Duodenal mucosa (tissue), 2 donors: ENCODE data around the gene RAB3B.

Source experiments
- H3K27ac ChIP-seq: one replicate; pipeline ENCODE4 v1.7.0; 2013; ENCODE audit warnings: low read depth, low read length
- H3K27me3 ChIP-seq, 2 donors: one replicate each; pipeline ENCODE4 v1.7.0; 2013; ENCODE audit warnings: low read length in 2 of 2, control low read depth in 1 of 2; ENCODE audit not compliant: insufficient read depth in 2 of 2, control insufficient read depth in 1 of 2
- H3K36me3 ChIP-seq, 2 donors: one replicate each; pipeline ENCODE4 v1.7.0; 2013; ENCODE audit warnings: low read length in 2 of 2, control low read depth in 1 of 2; ENCODE audit not compliant: insufficient read depth in 2 of 2, control insufficient read depth in 1 of 2
- H3K4me1 ChIP-seq, 2 donors: one replicate each; pipeline ENCODE4 v1.7.0; 2013; ENCODE audit warnings: low read length in 2 of 2, control low read depth in 1 of 2; ENCODE audit not compliant: insufficient read depth in 2 of 2, control insufficient read depth in 1 of 2
- H3K4me3 ChIP-seq, 2 donors: one replicate each; pipeline ENCODE4 v1.7.0; 2013; ENCODE audit warnings: low read length in 2 of 2, low read depth in 1 of 2
- H3K9ac ChIP-seq, 2 donors: one replicate each; pipeline ENCODE4 v1.7.0; 2013; ENCODE audit warnings: low read length in 2 of 2, low read depth in 1 of 2
- H3K9me3 ChIP-seq, 2 donors: one replicate each; pipeline ENCODE4 v1.7.0; 2013; ENCODE audit warnings: low read length in 2 of 2, control low read depth in 1 of 2; ENCODE audit not compliant: control insufficient read depth in 1 of 2

The RAB3B gene

GRCh38 chr1:51924455-51924854 is 66.0 kb downstream of the RAB3B start:
- Histone ChIP-seq H3K27me3 (peaks cover 2 to 3% of the 10 kb centered on the region in 2 donors), H3K36me3 (no peaks in the 10 kb centered on the region), H3K27ac (no peak overlapping the region), H3K9ac (no peak overlapping the region), H3K9me3 (no peaks in the 10 kb centered on the region), H3K4me3 (no peak overlapping the region), H3K4me1 (no peaks in the 10 kb centered on the region)

GRCh38 chr1:51922040-51922439 is 68.5 kb downstream of the RAB3B start:
- H3K4me3 ChIP-seq = no peak overlapping the region

GRCh38 chr1:51920130-51920529 is 70.4 kb downstream of the RAB3B start:
- no peak overlapping the region for H3K9ac ChIP-seq
- H3K4me3 ChIP-seq = no peak overlapping the region
- H3K9me3 ChIP-seq = no peaks in the 10 kb centered on the region
- H3K27ac ChIP-seq = no peak overlapping the region
- no peaks in the 10 kb centered on the region for H3K4me1 ChIP-seq
- H3K36me3 ChIP-seq = no peaks in the 10 kb centered on the region
- H3K27me3 ChIP-seq = peaks cover 3 to 5% of the 10 kb centered on the region in 2 donors

More at GRCh38 chr1:51922040-51922439, 68.5 kb downstream of the RAB3B start:
- H3K4me1 ChIP-seq = no peaks in the 10 kb centered on the region
- no peak overlapping the region for H3K9ac ChIP-seq
- peaks cover 2 to 3% of the 10 kb centered on the region in 2 donors for H3K27me3 ChIP-seq
- no peaks in the 10 kb centered on the region for H3K9me3 ChIP-seq
- H3K27ac ChIP-seq = no peak overlapping the region
- no peaks in the 10 kb centered on the region for H3K36me3 ChIP-seq

GRCh38 chr1:51919684-51920083 is 70.8 kb downstream of the RAB3B start:
- Histone ChIP-seq H3K27me3 (peaks cover 3% of the 10 kb centered on the region in 2 donors), H3K36me3 (no peaks in the 10 kb centered on the region), H3K4me1 (no peaks in the 10 kb centered on the region), H3K9ac (no peak overlapping the region), H3K9me3 (no peaks in the 10 kb centered on the region), H3K27ac (no peak overlapping the region), H3K4me3 (no peak overlapping the region)

GRCh38 chr1:51916587-51917405 is 73.7 kb downstream of the RAB3B start:
- Histone ChIP-seq H3K9me3 (no peaks in the 10 kb centered on the region), H3K9ac (no peak overlapping the region), H3K4me3 (no peak overlapping the region), H3K4me1 (no peaks in the 10 kb centered on the region), H3K27ac (no peak overlapping the region), H3K36me3 (no peaks in the 10 kb centered on the region), H3K27me3 (peaks cover 3% of the 10 kb centered on the region in 2 donors)

- Histone ChIP-seq H3K9me3 (no peaks in the 10 kb centered on the region), H3K4me1 (no peaks in the 10 kb centered on the region), H3K4me3 (no peak overlapping the region), H3K27ac (no peak overlapping the region), H3K36me3 (no peaks in the 10 kb centered on the region), H3K27me3 (peaks cover 0 to 4% of the 10 kb centered on the region in 2 donors), H3K9ac (no peak overlapping the region)
These were observed 74.5 kb downstream of the RAB3B start for GRCh38 chr1:51915951-51916350.

GRCh38 chr1:51912881-51913280 is 77.6 kb downstream of the RAB3B start:
- Histone ChIP-seq H3K27me3 (peaks cover 0 to 11% of the 10 kb centered on the region in 2 donors), H3K9me3 (no peaks in the 10 kb centered on the region), H3K27ac (no peak overlapping the region), H3K4me3 (no peak overlapping the region), H3K4me1 (no peaks in the 10 kb centered on the region), H3K36me3 (no peaks in the 10 kb centered on the region), H3K9ac (no peak overlapping the region)

GRCh38 chr1:51910221-51911000 is 80.1 kb downstream of the RAB3B start:
- H3K36me3 ChIP-seq = no peaks in the 10 kb centered on the region
- H3K4me3 ChIP-seq = no peak overlapping the region
- H3K9ac ChIP-seq = no peak overlapping the region
- H3K4me1 ChIP-seq = no peaks in the 10 kb centered on the region
- peaks cover 0 to 7% of the 10 kb centered on the region in 2 donors for H3K27me3 ChIP-seq
- H3K27ac ChIP-seq = no peak overlapping the region
- H3K9me3 ChIP-seq = no peaks in the 10 kb centered on the region

- no peaks in the 10 kb centered on the region for H3K36me3 ChIP-seq
- H3K4me1 ChIP-seq = no peaks in the 10 kb centered on the region
- H3K9ac ChIP-seq = no peak overlapping the region
- H3K27ac ChIP-seq = no peak overlapping the region
- H3K27me3 ChIP-seq = peaks cover 0 to 7% of the 10 kb centered on the region in 2 donors
- no peak overlapping the region for H3K4me3 ChIP-seq
- H3K9me3 ChIP-seq = no peaks in the 10 kb centered on the region
These were observed 82.0 kb downstream of the RAB3B start for GRCh38 chr1:51908499-51908898.

- H3K27ac ChIP-seq = no peak overlapping the region
- H3K36me3 ChIP-seq = no peaks in the 10 kb centered on the region
- no peak overlapping the region for H3K4me3 ChIP-seq
- no peaks in the 10 kb centered on the region for H3K9me3 ChIP-seq
- no peaks in the 10 kb centered on the region for H3K4me1 ChIP-seq
- H3K27me3 ChIP-seq = peaks cover 0 to 7% of the 10 kb centered on the region in 2 donors
- no peak overlapping the region for H3K9ac ChIP-seq
These were observed 83.3 kb downstream of the RAB3B start for GRCh38 chr1:51907079-51907702.
